Activated CD8-positive, alpha-beta memory T cell treated with anti-CD3 and anti-CD28 coated beads for 48 hours (primary cell): ENCODE results near the gene ARRDC3.

Source experiments
- DNase-seq, 3 experiments: peaks; one replicate each; pipeline ENCODE4 v3.0.0-alpha.2; 2020; ENCODE audit warnings: low read depth in 2 of 3, low spot score in 2 of 3

ARRDC3 gene

GRCh38 chr5:91384671-91385430 lies 1.7 kb upstream of the ARRDC3 start:
- DNase-seq: no peak

- no peak for DNase-seq
These were observed 811 bp upstream of the ARRDC3 start for GRCh38 chr5:91383956-91384300.

GRCh38 chr5:91382530-91383026 lies 539 bp downstream of the ARRDC3 start:
- no peak for DNase-seq

- DNase-seq: peak in 1 of 3 experiments; percentile 42
These were observed 1.2 kb downstream of the ARRDC3 start for GRCh38 chr5:91381774-91382359.

- DNase-seq: no peak
These were observed 1.8 kb downstream of the ARRDC3 start for GRCh38 chr5:91381239-91381773.

GRCh38 chr5:91380491-91381238 lies 2.5 kb downstream of the ARRDC3 start:
- DNase-seq: peak; percentile 92 to 93 (median 92)

- DNase-seq: peak; percentile 69 to 92 (median 81)
These were observed 3.1 kb downstream of the ARRDC3 start for GRCh38 chr5:91379914-91380490.

- DNase-seq: no peak
These were observed 3.7 kb downstream of the ARRDC3 start for GRCh38 chr5:91379246-91379913.

GRCh38 chr5:91378752-91379211 lies 4.3 kb downstream of the ARRDC3 start:
- DNase-seq: no peak

- no peak for DNase-seq
These were observed 8.1 kb downstream of the ARRDC3 start for GRCh38 chr5:91374893-91375520.

- DNase-seq: no peak
These were observed 9.5 kb downstream of the ARRDC3 start for GRCh38 chr5:91373600-91373999.

GRCh38 chr5:91373006-91373405 lies 10.1 kb downstream of the ARRDC3 start:
- DNase-seq: no peak

GRCh38 chr5:91369480-91369879 lies 13.6 kb downstream of the ARRDC3 start:
- DNase-seq: no peak

- no peak for DNase-seq
These were observed 15.0 kb downstream of the ARRDC3 start for GRCh38 chr5:91367908-91368648.

GRCh38 chr5:91367344-91367743 lies 15.8 kb downstream of the ARRDC3 start:
- no peak for DNase-seq

- DNase-seq: no peak
These were observed 16.6 kb downstream of the ARRDC3 start for GRCh38 chr5:91366551-91366950.

GRCh38 chr5:91365498-91365897 lies 17.6 kb downstream of the ARRDC3 start:
- no peak for DNase-seq

GRCh38 chr5:91362935-91363334 lies 20.2 kb downstream of the ARRDC3 start:
- DNase-seq: no peak

GRCh38 chr5:91361790-91362189 lies 21.3 kb downstream of the ARRDC3 start:
- no peak for DNase-seq
